HEK293 (cell line): ENCODE measurements around the gene PLEKHG3.

Source experiments
- CTCF ChIA-PET: fragments of 350-600 bp; formaldehyde crosslinking; extraction: SDS; loops from one replicate; lab custom pipeline; 2021; ENCODE audit warnings: antibody characterized with exemption; lab: Yijun Ruan, JAX
- POLR2A ChIA-PET: fragments of 300-600 bp; formaldehyde crosslinking; extraction: SDS; loops from one replicate; lab custom pipeline; 2020; ENCODE audit warnings: antibody characterized with exemption, inconsistent platforms; lab: Yijun Ruan, JAX
- H3K27ac ChIP-seq: fragments of 200-500 bp; sonication (Bioruptor generic); 2 replicates; pipeline ENCODE4 v1.5.1; 2014; ENCODE audit warnings: low read depth, low read length, control low read depth, inconsistent platforms; ENCODE audit errors: extremely low read depth
- H3K36me3 ChIP-seq, 2 experiments: fragments of 200-500 bp in 1 of 2; sonication (Bioruptor generic) in 1 of 2; 1 replicate in 1 of 2; 2 replicates in 1 of 2; pipeline ENCODE4 v1.5.1; 2014 to 2017; ENCODE audit warnings: inconsistent platforms in 2 of 2, low read length in 2 of 2; ENCODE audit not compliant: control insufficient read depth in 2 of 2, insufficient read depth in 1 of 2
- H3K4me1 ChIP-seq: fragments of 200-500 bp; sonication (Bioruptor generic); 2 replicates; pipeline ENCODE4 v1.5.1; 2014; ENCODE audit warnings: mild to moderate bottlenecking, low read length, inconsistent platforms; ENCODE audit not compliant: control insufficient read depth, insufficient read depth
- H3K4me3 ChIP-seq: 2 replicates; pipeline ENCODE4 v1.5.1; 2011; ENCODE audit warnings: low read depth, mild to moderate bottlenecking, control low read depth, low read length, moderate library complexity
- H3K9me3 ChIP-seq: fragments of 200-500 bp; sonication (Bioruptor generic); 2 replicates; pipeline ENCODE4 v1.5.1; 2014; ENCODE audit warnings: low read depth, low read length, inconsistent platforms; ENCODE audit not compliant: control insufficient read depth, insufficient read depth
- PRDM1 ChIP-seq: fragments of 450-650 bp; formaldehyde crosslinking; IDR thresholded peaks from 2 replicates; pipeline ENCODE4; 2016; ENCODE audit warnings: missing biosample characterization, missing genetic modification characterization
- SP7 ChIP-seq: fragments of 450-650 bp; formaldehyde crosslinking; IDR thresholded peaks from 2 replicates; pipeline ENCODE4 v1.5.1; 2016; ENCODE audit warnings: missing biosample characterization, missing genetic modification characterization
- ZFP69B ChIP-seq: fragments of 450-650 bp; formaldehyde crosslinking; IDR thresholded peaks from 2 replicates; pipeline ENCODE4 v1.5.1; 2016; ENCODE audit warnings: missing biosample characterization, missing genetic modification characterization
- ZNF19 ChIP-seq: fragments of 450-650 bp; formaldehyde crosslinking; IDR thresholded peaks from 2 replicates; pipeline ENCODE4; 2016; ENCODE audit warnings: missing biosample characterization, missing genetic modification characterization, low read depth
- ZNF23 ChIP-seq: fragments of 450-650 bp; formaldehyde crosslinking; IDR thresholded peaks from 2 replicates; pipeline ENCODE4 v1.5.1; 2016; ENCODE audit warnings: missing biosample characterization, missing genetic modification characterization, borderline replicate concordance
- ZNF274 ChIP-seq, 2 experiments: fragments of 200-500 bp in 1 of 2; fragments of 450-650 bp in 1 of 2; sonication (Bioruptor generic) in 1 of 2; formaldehyde crosslinking in 1 of 2; IDR thresholded peaks; 2 replicates each; pipeline versions ENCODE4 v1.5.1 to v1.6.1; 2014 to 2016; ENCODE audit warnings: borderline replicate concordance in 1 of 2, inconsistent platforms in 1 of 2, low read length in 1 of 2, missing biosample characterization in 1 of 2, missing genetic modification characterization in 1 of 2
- ZNF555 ChIP-seq: fragments of 450-650 bp; formaldehyde crosslinking; conservative IDR thresholded peaks from 2 replicates; pipeline ENCODE4 v1.5.1; 2017; ENCODE audit warnings: missing biosample characterization, mild to moderate bottlenecking, missing genetic modification characterization, inconsistent platforms
- ZNF585B ChIP-seq: fragments of 450-650 bp; formaldehyde crosslinking; IDR thresholded peaks from 2 replicates; pipeline ENCODE4 v1.5.1; 2016; ENCODE audit warnings: missing biosample characterization, missing genetic modification characterization
- ZNF610 ChIP-seq: fragments of 450-650 bp; formaldehyde crosslinking; IDR thresholded peaks from 2 replicates; pipeline ENCODE4 v1.5.1; 2016; ENCODE audit warnings: missing biosample characterization, missing genetic modification characterization, borderline replicate concordance
- TF ChIP-seq, protein P1 (sequence below): fragments of 450-650 bp; formaldehyde crosslinking; optimal IDR thresholded peaks from 2 replicates; pipeline ENCODE3; 2016; ENCODE audit warnings: missing biosample characterization, mild to moderate bottlenecking, missing genetic modification characterization
- TF ChIP-seq, protein P2 (sequence below): fragments of 450-650 bp; formaldehyde crosslinking; IDR thresholded peaks from 2 replicates; pipeline ENCODE4 v1.5.1; 2016; ENCODE audit warnings: missing biosample characterization, missing genetic modification characterization
- TF ChIP-seq, protein P3 (sequence below): fragments of 450-650 bp; formaldehyde crosslinking; IDR thresholded peaks from 2 replicates; pipeline ENCODE4 v1.5.1; 2017; ENCODE audit warnings: missing biosample characterization, missing genetic modification characterization
- TF ChIP-seq, protein P4 (sequence below): fragments of 450-650 bp; formaldehyde crosslinking; IDR thresholded peaks from 2 replicates; pipeline ENCODE4 v1.5.1; 2016; ENCODE audit warnings: missing biosample characterization, missing genetic modification characterization
- TF ChIP-seq, protein P5 (sequence below): fragments of 450-650 bp; formaldehyde crosslinking; IDR thresholded peaks from 2 replicates; pipeline ENCODE4 v1.5.1; 2016; ENCODE audit warnings: missing biosample characterization, missing genetic modification characterization
- TF ChIP-seq, protein P6 (sequence below): fragments of 450-650 bp; formaldehyde crosslinking; IDR thresholded peaks from 2 replicates; pipeline ENCODE4 v1.5.1; 2016; ENCODE audit warnings: missing biosample characterization, missing genetic modification characterization, borderline replicate concordance

Gene PLEKHG3

DNA sequence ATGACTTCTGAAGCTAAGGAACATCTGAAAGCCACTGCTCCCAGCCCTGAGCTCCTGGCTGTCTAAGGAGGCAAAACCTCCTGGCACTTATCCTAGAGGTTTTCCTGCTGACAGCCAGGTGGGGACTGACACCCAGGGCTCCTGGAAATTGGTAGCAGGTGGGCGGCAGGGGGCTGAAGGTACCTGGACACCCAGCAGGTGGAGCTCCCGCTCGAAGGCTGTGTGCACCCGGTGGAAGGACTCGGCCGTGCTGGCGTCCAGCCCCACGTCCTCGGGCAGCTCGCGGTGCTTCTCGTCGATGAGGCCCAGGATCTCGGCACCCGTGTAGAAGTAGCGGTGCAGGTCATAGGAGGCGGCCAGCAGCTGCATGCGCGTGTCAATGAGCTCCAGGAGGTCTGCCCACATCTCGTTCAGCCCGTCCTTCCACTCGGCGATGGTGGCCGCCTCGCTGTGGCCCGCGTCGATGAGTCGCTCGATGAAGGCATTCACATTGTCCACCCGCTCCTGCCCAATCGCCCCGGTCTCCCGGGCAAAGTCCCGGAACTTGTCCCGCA is 68.2 kb downstream of the PLEKHG3 start:
- H3K4me3 ChIP-seq = no peak overlapping the region
- ChIA-PET CTCF (interaction anchor here (0.6 to 3.1 kb wide), 10 partner anchors 10 to 260 kb away, joined by 3 to 16 read pairs (median 4); no protein-coding TSS in a partner anchor), POLR2A (no interaction called here)
- H3K36me3 ChIP-seq = peaks cover 0 to 39% of the 10 kb centered on the region in 2 experiments; a peak in 1 of 3 replicates
- no peaks in the 10 kb centered on the region for H3K9me3 ChIP-seq
- no peak overlapping the region for H3K27ac ChIP-seq
- no peaks in the 10 kb centered on the region for H3K4me1 ChIP-seq
- TF ChIP-seq ZNF23 (tag by site-specific recombination) (no peak), ZNF610 (tag by site-specific recombination) (no peak), ZNF585B (no peak), PRDM1 (tag by site-specific recombination) (no peak), ZNF555 (tag by site-specific recombination) (no peak), ZNF19 (no peak), ZFP69B (no peak), SP7 (no peak), ZNF274 (IDR thresholded peaks at IDR 0.05; ENCODE audit: low read length) (no peak), ZNF274 (tag by site-specific recombination; IDR thresholded peaks at IDR 0.05; ENCODE audit: borderline replicate concordance) (no peak)
- TF ChIP-seq, protein P1, sequence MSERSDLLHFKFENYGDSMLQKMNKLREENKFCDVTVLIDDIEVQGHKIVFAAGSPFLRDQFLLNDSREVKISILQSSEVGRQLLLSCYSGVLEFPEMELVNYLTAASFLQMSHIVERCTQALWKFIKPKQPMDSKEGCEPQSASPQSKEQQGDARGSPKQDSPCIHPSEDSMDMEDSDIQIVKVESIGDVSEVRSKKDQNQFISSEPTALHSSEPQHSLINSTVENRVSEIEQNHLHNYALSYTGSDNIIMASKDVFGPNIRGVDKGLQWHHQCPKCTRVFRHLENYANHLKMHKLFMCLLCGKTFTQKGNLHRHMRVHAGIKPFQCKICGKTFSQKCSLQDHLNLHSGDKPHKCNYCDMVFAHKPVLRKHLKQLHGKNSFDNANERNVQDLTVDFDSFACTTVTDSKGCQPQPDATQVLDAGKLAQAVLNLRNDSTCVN = no peak
- TF ChIP-seq, protein P2, sequence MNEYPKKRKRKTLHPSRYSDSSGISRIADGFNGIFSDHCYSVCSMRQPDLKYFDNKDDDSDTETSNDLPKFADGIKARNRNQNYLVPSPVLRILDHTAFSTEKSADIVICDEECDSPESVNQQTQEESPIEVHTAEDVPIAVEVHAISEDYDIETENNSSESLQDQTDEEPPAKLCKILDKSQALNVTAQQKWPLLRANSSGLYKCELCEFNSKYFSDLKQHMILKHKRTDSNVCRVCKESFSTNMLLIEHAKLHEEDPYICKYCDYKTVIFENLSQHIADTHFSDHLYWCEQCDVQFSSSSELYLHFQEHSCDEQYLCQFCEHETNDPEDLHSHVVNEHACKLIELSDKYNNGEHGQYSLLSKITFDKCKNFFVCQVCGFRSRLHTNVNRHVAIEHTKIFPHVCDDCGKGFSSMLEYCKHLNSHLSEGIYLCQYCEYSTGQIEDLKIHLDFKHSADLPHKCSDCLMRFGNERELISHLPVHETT = no peak
- TF ChIP-seq, protein P3, sequence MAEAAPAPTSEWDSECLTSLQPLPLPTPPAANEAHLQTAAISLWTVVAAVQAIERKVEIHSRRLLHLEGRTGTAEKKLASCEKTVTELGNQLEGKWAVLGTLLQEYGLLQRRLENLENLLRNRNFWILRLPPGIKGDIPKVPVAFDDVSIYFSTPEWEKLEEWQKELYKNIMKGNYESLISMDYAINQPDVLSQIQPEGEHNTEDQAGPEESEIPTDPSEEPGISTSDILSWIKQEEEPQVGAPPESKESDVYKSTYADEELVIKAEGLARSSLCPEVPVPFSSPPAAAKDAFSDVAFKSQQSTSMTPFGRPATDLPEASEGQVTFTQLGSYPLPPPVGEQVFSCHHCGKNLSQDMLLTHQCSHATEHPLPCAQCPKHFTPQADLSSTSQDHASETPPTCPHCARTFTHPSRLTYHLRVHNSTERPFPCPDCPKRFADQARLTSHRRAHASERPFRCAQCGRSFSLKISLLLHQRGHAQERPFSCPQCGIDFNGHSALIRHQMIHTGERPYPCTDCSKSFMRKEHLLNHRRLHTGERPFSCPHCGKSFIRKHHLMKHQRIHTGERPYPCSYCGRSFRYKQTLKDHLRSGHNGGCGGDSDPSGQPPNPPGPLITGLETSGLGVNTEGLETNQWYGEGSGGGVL (tag by site-specific recombination) = no peak
- TF ChIP-seq, protein P4, sequence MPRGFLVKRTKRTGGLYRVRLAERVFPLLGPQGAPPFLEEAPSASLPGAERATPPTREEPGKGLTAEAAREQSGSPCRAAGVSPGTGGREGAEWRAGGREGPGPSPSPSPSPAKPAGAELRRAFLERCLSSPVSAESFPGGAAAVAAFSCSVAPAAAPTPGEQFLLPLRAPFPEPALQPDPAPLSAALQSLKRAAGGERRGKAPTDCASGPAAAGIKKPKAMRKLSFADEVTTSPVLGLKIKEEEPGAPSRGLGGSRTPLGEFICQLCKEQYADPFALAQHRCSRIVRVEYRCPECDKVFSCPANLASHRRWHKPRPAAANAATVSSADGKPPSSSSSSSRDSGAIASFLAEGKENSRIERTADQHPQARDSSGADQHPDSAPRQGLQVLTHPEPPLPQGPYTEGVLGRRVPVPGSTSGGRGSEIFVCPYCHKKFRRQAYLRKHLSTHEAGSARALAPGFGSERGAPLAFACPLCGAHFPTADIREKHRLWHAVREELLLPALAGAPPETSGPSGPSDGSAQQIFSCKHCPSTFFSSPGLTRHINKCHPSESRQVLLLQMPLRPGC = no peak
- TF ChIP-seq, protein P5, sequence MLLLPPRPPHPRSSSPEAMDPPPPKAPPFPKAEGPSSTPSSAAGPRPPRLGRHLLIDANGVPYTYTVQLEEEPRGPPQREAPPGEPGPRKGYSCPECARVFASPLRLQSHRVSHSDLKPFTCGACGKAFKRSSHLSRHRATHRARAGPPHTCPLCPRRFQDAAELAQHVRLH = no peak
- TF ChIP-seq, protein P6, sequence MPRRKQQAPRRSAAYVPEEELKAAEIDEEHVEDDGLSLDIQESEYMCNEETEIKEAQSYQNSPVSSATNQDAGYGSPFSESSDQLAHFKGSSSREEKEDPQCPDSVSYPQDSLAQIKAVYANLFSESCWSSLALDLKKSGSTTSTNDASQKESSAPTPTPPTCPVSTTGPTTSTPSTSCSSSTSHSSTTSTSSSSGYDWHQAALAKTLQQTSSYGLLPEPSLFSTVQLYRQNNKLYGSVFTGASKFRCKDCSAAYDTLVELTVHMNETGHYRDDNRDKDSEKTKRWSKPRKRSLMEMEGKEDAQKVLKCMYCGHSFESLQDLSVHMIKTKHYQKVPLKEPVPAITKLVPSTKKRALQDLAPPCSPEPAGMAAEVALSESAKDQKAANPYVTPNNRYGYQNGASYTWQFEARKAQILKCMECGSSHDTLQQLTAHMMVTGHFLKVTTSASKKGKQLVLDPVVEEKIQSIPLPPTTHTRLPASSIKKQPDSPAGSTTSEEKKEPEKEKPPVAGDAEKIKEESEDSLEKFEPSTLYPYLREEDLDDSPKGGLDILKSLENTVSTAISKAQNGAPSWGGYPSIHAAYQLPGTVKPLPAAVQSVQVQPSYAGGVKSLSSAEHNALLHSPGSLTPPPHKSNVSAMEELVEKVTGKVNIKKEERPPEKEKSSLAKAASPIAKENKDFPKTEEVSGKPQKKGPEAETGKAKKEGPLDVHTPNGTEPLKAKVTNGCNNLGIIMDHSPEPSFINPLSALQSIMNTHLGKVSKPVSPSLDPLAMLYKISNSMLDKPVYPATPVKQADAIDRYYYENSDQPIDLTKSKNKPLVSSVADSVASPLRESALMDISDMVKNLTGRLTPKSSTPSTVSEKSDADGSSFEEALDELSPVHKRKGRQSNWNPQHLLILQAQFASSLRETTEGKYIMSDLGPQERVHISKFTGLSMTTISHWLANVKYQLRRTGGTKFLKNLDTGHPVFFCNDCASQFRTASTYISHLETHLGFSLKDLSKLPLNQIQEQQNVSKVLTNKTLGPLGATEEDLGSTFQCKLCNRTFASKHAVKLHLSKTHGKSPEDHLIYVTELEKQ = no peak
- TF ChIP-seq, all 188 proteins: peak for 0
